Endothelial cell of umbilical vein (primary cell): Measurements from ENCODE around the gene S100A16. TPM values are rescaled to one million over a fixed set of nuclear protein-coding genes. Genes with fewer than 3 reads are reported as not detected.

Source experiments
- BruUV-seq: library from RNA; stranded (reverse); fragments of 400-500 nt; replicated peaks from 2 replicates; lab custom pipeline; 2021; lab: Mats Ljungman, UMichigan
- CTCF ChIA-PET: fragments of 300-600, 350-600 bp; sonication (Branson Sonifier 250); formaldehyde crosslinking; loops from one replicate; lab custom pipeline; 2021; ENCODE audit warnings: antibody characterized with exemption, inconsistent platforms; lab: Charles Lee
- POLR2A ChIA-PET: fragments of 300-600, 350-600 bp; sonication (Branson Sonifier 250); formaldehyde crosslinking; loops from one replicate; lab custom pipeline; 2021; ENCODE audit warnings: antibody characterized with exemption, inconsistent platforms; lab: Charles Lee
- DNase-seq: peaks from one replicate; pipeline ENCODE4 v3.0.0-alpha.2; 2011; ENCODE audit warnings: low read depth, low spot score
- FAIRE-seq: peaks from 2 replicates; lab custom pipeline; 2011; peaks lifted over from hg19 to GRCh38; lab: Jason Lieb, UNC
- H2AFZ ChIP-seq: 2 replicates; pipeline ENCODE4 v1.6.0; 2012; ENCODE audit warnings: low read depth, low read length, control low read depth, inconsistent platforms
- H3K27ac ChIP-seq: 2 replicates; pipeline ENCODE4 v1.5.1; 2011; ENCODE audit warnings: low read depth, mild to moderate bottlenecking, control low read depth, low read length, moderate library complexity; ENCODE audit not compliant: insufficient read depth
- H3K27me3 ChIP-seq, 2 experiments: 2 replicates each; pipeline versions ENCODE4 v1.6.0 to v1.6.1; 2011; ENCODE audit warnings: low read length in 2 of 2, mixed read lengths in 1 of 2; ENCODE audit not compliant: control insufficient read depth in 2 of 2, insufficient read depth in 2 of 2
- H3K36me3 ChIP-seq, 2 experiments: 2 replicates in 1 of 2; 3 replicates in 1 of 2; pipeline ENCODE4 v1.5.1; 2011; ENCODE audit warnings: low read length in 2 of 2, mild to moderate bottlenecking in 1 of 2, moderate library complexity in 1 of 2; ENCODE audit not compliant: control insufficient read depth in 2 of 2, insufficient read depth in 2 of 2; ENCODE audit errors: extremely low read depth in 1 of 2
- H3K4me1 ChIP-seq: 3 replicates; pipeline ENCODE4 v1.5.1; 2011; ENCODE audit warnings: mild to moderate bottlenecking, low read length; ENCODE audit not compliant: control insufficient read depth, insufficient read depth; ENCODE audit errors: extremely low read depth
- H3K4me2 ChIP-seq: 2 replicates; pipeline ENCODE4 v1.6.1; 2011; ENCODE audit warnings: low read length, control low read depth, mixed read lengths; ENCODE audit not compliant: insufficient read depth
- H3K4me3 ChIP-seq, 3 experiments: fragments of 200-600 bp in 1 of 3; sonication (generic), shearing (Covaris generic) in 1 of 3; replicated peaks in 1 of 3; 2 replicates each; pipeline ENCODE4 v1.5.1; 2011 to 2016; ENCODE audit warnings: control low read depth in 3 of 3, low read length in 3 of 3, mild to moderate bottlenecking in 2 of 3, inconsistent platforms in 1 of 3, low read depth in 1 of 3, moderate library complexity in 1 of 3; ENCODE audit not compliant: insufficient read depth in 1 of 3
- H3K79me2 ChIP-seq: 2 replicates; pipeline ENCODE4 v1.6.0; 2012; ENCODE audit warnings: low read length, inconsistent platforms; ENCODE audit not compliant: control insufficient read depth, insufficient read depth
- H3K9ac ChIP-seq: replicated peaks from 2 replicates; pipeline ENCODE3; 2011; ENCODE audit warnings: low read length, control low read depth; ENCODE audit not compliant: insufficient read depth; ENCODE audit errors: extremely low read depth
- H3K9me1 ChIP-seq: replicated peaks from 3 replicates; pipeline ENCODE4 v1.6.0; 2011; ENCODE audit warnings: mild to moderate bottlenecking, low read length; ENCODE audit not compliant: control insufficient read depth, insufficient read depth; ENCODE audit errors: extremely low read depth
- H3K9me3 ChIP-seq: replicated peaks from 2 replicates; pipeline ENCODE4 v1.5.1; 2012; ENCODE audit warnings: low read length, inconsistent platforms; ENCODE audit not compliant: control insufficient read depth, insufficient read depth
- H4K20me1 ChIP-seq: replicated peaks from 2 replicates; pipeline ENCODE3; 2011; ENCODE audit warnings: mild to moderate bottlenecking, low read length; ENCODE audit not compliant: control insufficient read depth, insufficient read depth; ENCODE audit errors: extremely low read depth
- EZH2 ChIP-seq: IDR thresholded peaks from 2 replicates; pipeline ENCODE4 v1.6.1; 2012; ENCODE audit warnings: borderline replicate concordance, low read depth, mild to moderate bottlenecking, moderate library complexity, low read length, inconsistent platforms; ENCODE audit not compliant: severe bottlenecking
- FOS ChIP-seq: IDR thresholded peaks from 2 replicates; pipeline ENCODE4 v1.6.1; 2011; ENCODE audit warnings: mild to moderate bottlenecking, low read length, moderate library complexity, borderline replicate concordance; ENCODE audit not compliant: insufficient read depth
- GATA2 ChIP-seq: IDR thresholded peaks from 2 replicates; pipeline ENCODE4 v1.7.0; 2011; ENCODE audit warnings: low read depth, mild to moderate bottlenecking, moderate library complexity, mixed read lengths, low read length; ENCODE audit not compliant: insufficient read length, insufficient read depth
- JUN ChIP-seq: IDR thresholded peaks from 2 replicates; pipeline ENCODE4 v1.6.1; 2011; ENCODE audit warnings: borderline replicate concordance, low read depth; ENCODE audit not compliant: insufficient read length, insufficient read depth
- MYC ChIP-seq: IDR thresholded peaks from one replicate; pipeline ENCODE4 v1.6.1; 2011; ENCODE audit warnings: mild to moderate bottlenecking, low read depth, low read length
- POLR2A ChIP-seq: IDR thresholded peaks from 2 replicates; pipeline ENCODE4 v1.6.1; 2012; ENCODE audit warnings: low read depth, mild to moderate bottlenecking, control low read depth, low read length
- POLR2AphosphoS5 ChIP-seq: IDR thresholded peaks from 2 replicates; pipeline ENCODE4 v1.6.1; 2012; ENCODE audit warnings: low read depth, mild to moderate bottlenecking, control low read depth, low read length, moderate library complexity; ENCODE audit not compliant: insufficient read depth
- dilution Hi-C: fragments of 300-500 bp; cut with MboI; formaldehyde crosslinking; loops from one replicate; pipeline ENCODE4 v1.15.0; 2019; ENCODE audit warnings: low sequenced_read_pairs; ENCODE audit not compliant: extremely low pct_ligation_motif_present
- intact Hi-C: fragments of 100-400 bp; cut with micrococcal nuclease; formaldehyde crosslinking; loops from one replicate; pipeline ENCODE4 v1.10.0; 2022
- polyA plus RNA-seq, 4 experiments: library from polyadenylated mRNA; depleted of rRNA in 3 of 4; stranded (reverse) in 3 of 4; unstranded in 1 of 4; fragments of >200 nt; gene quantifications; 2 replicates each; pipeline versions ENCODE4 v1.2.1 to v1.2.3, GENCODE V29; 2011 to 2012; ENCODE audit warnings: missing spikeins in 1 of 4
- total RNA-seq: library from RNA; stranded (reverse); gene quantifications from 2 replicates; pipeline ENCODE4 v1.2.3, GENCODE V29; 2021
- TF ChIP-seq, protein P1 (sequence below): IDR thresholded peaks from 2 replicates; pipeline ENCODE4 v1.6.1; 2011; ENCODE audit not compliant: insufficient read depth, insufficient read length
- TF ChIP-seq, protein P2 (sequence below), 2 donors: IDR thresholded peaks; 1 replicate in 1 of 2; 2 replicates in 1 of 2; pipeline ENCODE4 v1.5.1; 2011; ENCODE audit warnings: low read length in 2 of 2, mild to moderate bottlenecking in 2 of 2, moderate library complexity in 2 of 2, control low read depth in 1 of 2, inconsistent platforms in 1 of 2, low read depth in 1 of 2; ENCODE audit not compliant: insufficient read depth in 1 of 2; ENCODE audit errors: extremely low read depth in 1 of 2

The S100A16 gene
- total and polyA plus RNA-seq, 2 donors (not counting 3 experiments of a cell fraction or from before 2014, with no cell fraction given) = 701 to 1,770 TPM

DNA sequence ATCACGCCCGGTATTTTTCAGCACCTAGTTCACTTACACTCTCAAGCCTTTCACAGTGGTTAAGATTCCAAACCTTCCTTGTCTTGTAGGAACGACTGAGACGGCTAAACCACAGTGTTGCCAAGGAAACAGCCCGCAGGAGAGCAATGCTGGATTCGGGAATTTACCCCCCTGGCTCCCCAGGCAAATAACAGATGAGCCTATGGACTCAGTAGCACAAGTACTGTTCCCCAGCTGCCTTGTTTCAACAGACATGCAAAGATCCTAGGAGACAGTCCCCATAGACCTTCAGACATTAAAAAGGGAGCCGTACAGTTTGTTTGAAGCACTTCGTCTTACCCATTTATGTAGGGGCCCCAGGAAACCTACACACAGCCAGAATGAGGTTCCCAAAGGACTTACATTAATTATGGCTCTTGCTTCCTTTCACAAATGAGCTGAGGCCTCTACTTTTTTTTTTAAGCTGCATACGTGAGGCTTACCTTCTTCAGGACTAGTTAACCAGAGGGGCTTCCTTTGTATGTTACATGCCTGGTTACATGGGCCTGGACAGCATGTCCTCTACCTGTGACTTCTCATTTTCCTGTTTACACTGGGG, 48.3 kb upstream of the S100A16 start:
- Histone ChIP-seq H3K4me2 (no peak overlapping the region), H3K4me3 (no peak overlapping the region), H3K27me3 (no peaks in the 10 kb centered on the region), H2AFZ (no peak overlapping the region), H3K79me2 (peaks cover 13% of the 10 kb centered on the region), H3K9me1 (no peaks in the 10 kb centered on the region), H3K36me3 (peaks cover 31 to 33% of the 10 kb centered on the region in 2 experiments), H3K27ac (no peak overlapping the region), H3K9me3 (no peaks in the 10 kb centered on the region), H3K4me1 (peaks cover 7% of the 10 kb centered on the region), H4K20me1 (no peaks in the 10 kb centered on the region), H3K9ac (no peak overlapping the region)
- POLR2A ChIA-PET = interaction anchor here (0.7 kb wide), 1 partner anchor 421 kb away, joined by 4 read pairs; no protein-coding TSS in a partner anchor
- dilution Hi-C loops = no loop called here
- intact Hi-C loops = no loop called here
- TF ChIP-seq GATA2 (no peak), MYC (no peak), FOS (no peak), POLR2A (peak; percentile 6), JUN (no peak), EZH2 (no peak), POLR2AphosphoS5 (peak; percentile 55)
- TF ChIP-seq, protein P1, sequence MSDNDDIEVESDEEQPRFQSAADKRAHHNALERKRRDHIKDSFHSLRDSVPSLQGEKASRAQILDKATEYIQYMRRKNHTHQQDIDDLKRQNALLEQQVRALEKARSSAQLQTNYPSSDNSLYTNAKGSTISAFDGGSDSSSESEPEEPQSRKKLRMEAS = no peak
- TF ChIP-seq, protein P2, sequence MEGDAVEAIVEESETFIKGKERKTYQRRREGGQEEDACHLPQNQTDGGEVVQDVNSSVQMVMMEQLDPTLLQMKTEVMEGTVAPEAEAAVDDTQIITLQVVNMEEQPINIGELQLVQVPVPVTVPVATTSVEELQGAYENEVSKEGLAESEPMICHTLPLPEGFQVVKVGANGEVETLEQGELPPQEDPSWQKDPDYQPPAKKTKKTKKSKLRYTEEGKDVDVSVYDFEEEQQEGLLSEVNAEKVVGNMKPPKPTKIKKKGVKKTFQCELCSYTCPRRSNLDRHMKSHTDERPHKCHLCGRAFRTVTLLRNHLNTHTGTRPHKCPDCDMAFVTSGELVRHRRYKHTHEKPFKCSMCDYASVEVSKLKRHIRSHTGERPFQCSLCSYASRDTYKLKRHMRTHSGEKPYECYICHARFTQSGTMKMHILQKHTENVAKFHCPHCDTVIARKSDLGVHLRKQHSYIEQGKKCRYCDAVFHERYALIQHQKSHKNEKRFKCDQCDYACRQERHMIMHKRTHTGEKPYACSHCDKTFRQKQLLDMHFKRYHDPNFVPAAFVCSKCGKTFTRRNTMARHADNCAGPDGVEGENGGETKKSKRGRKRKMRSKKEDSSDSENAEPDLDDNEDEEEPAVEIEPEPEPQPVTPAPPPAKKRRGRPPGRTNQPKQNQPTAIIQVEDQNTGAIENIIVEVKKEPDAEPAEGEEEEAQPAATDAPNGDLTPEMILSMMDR (IDR thresholded peaks at IDR 0.05; ENCODE audit: extremely low read depth in 1 of 2, insufficient read depth in 1 of 2, low read depth in 1 of 2, low read length in 2 of 2) = no peak
- no peak for FAIRE-seq
- DNase-seq = no peak
- CTCF ChIA-PET = interaction anchor here (1.0 to 1.9 kb wide), 3 partner anchors 13 to 89 kb away, joined by 3 to 5 read pairs (median 4); partner anchors contain the start of gene S100A13
- no TSS peak for BruUV-seq
